Measurements from ENCODE around the gene FHOD3.

GRCh38 chr18:36382854-36383253 is 85.3 kb downstream of the FHOD3 start:
- TF ChIP-seq CTCF (IDR thresholded peaks at IDR 0.05) (no peak), POLR2AphosphoS5 (IDR thresholded peaks at IDR 0.05; ENCODE audit: low read depth, low read length) (no peak)

Data from Panc1 (cell line).